ENCODE measurements around the gene TENT4A. TPM values are rescaled to one million over a fixed set of nuclear protein-coding genes. Genes with fewer than 3 reads are reported as not detected.

The TENT4A gene
- total RNA-seq, 1 experiment from 2014 or later = 25.6 TPM

DNA sequence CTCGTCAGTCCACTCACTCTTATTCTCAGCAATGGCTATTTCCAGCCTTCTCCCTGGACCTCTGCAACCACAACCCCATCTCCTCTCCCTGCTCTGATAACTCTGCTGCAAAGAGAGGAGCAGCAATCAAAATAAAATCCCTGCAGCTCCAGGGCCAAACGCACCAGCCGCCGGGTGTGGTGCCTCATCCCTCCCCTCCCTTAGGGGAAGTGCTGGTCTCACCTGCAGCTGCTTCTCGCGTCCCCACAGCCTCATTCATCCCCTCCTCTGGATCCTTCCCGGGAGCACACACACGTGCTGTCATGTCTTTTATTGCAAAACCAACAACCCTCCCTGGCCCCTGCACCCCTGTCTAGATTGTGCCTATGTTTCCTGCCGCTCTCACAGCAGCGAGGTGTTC, 77.8 kb downstream of the TENT4A start:
- H3K4me1 Mint-ChIP-seq = peaks cover 3 to 8% of the 10 kb centered on the region in 2 experiments; a peak in 3 of 4 replicates
- peaks cover 14% of the 10 kb centered on the region for H3K27me3 Mint-ChIP-seq (ENCODE audit: low read depth)
- H3K36me3 Mint-ChIP-seq (ENCODE audit: insufficient read depth in 1 of 3, low read depth in 3 of 3) = no peaks in the 10 kb centered on the region
- Histone ChIP-seq H4K5ac (ENCODE audit: insufficient read length, low read depth, low read length) (no peak overlapping the region), H2AFZ (ENCODE audit: low read length) (no peak overlapping the region), H3K27ac (ENCODE audit: insufficient read length, low read depth, low read length) (no peak overlapping the region), H2BK15ac (ENCODE audit: low read depth, low read length) (no peak overlapping the region), H3K18ac (ENCODE audit: insufficient read length, low read depth, low read length) (no peak overlapping the region), H3K79me2 (ENCODE audit: insufficient read depth, low read length) (no peaks in the 10 kb centered on the region), H3K9me3 (ENCODE audit: control insufficient read depth, low read depth, low read length) (no peaks in the 10 kb centered on the region), H3K9ac (ENCODE audit: extremely low read depth, insufficient read length, low read length) (no peak overlapping the region), H3K4me1 (ENCODE audit: insufficient read depth, low read length) (no peaks in the 10 kb centered on the region), H2BK5ac (ENCODE audit: insufficient read length, low read length) (no peak overlapping the region), H3K79me1 (ENCODE audit: insufficient read depth, low read depth, low read length, poor library complexity, severe bottlenecking) (no peaks in the 10 kb centered on the region), H3K14ac (ENCODE audit: insufficient read depth, low read length) (no peak overlapping the region; the same call in 1 of the 2 replicates), H2BK120ac (ENCODE audit: low read depth, low read length, poor library complexity, severe bottlenecking) (no peak overlapping the region), H2BK20ac (ENCODE audit: low read depth, low read length, poor library complexity, severe bottlenecking) (no peak overlapping the region), H3K56ac (ENCODE audit: insufficient read length, low read depth, low read length) (no peak overlapping the region), H3K23ac (ENCODE audit: insufficient read length, low read depth, low read length) (no peak overlapping the region), H2AK5ac (ENCODE audit: insufficient read length, low read length) (no peak overlapping the region), H2BK12ac (ENCODE audit: insufficient read length, low read depth, low read length) (no peak overlapping the region), H3K23me2 (ENCODE audit: insufficient read length, low read depth, low read length, poor library complexity, severe bottlenecking) (no peaks in the 10 kb centered on the region), H3K4me2 (ENCODE audit: insufficient read depth, insufficient read length, low read length) (no peak overlapping the region), H4K8ac (replicated peaks; ENCODE audit: insufficient read length, low read depth, low read length) (no peak overlapping the region), H4K91ac (ENCODE audit: insufficient read length, low read depth, low read length) (no peak overlapping the region), H3K27me3 (ENCODE audit: insufficient read depth, low read length) (no peaks in the 10 kb centered on the region), H4K20me1 (ENCODE audit: control insufficient read depth, insufficient read depth, insufficient read length) (no peaks in the 10 kb centered on the region), H3T11ph (ENCODE audit: low read length) (no peak overlapping the region), H3K4ac (ENCODE audit: low read depth, low read length) (no peak overlapping the region)
- H3K4me3 Mint-ChIP-seq = no peak overlapping the region
- no peak for TF ChIP-seq CTCF (conservative IDR thresholded peaks at IDR 0.05)
- H3K27ac Mint-ChIP-seq = peak overlapping the region in 1 of 3 experiments; percentile 49; a peak in 2 of 7 replicates
- H3K9me3 Mint-ChIP-seq = no peaks in the 10 kb centered on the region; a peak in 1 of 5 replicates
- DNase-seq = no peak
- WGBS (ENCODE audit: extremely low coverage, insufficient read length, low lambda C conversion rate) = no CpG with 5 or more reads among the region's 10 CpGs
